ENCODE data around the gene TYW1B.
"Not testable (repeated sequence)": the region's sequence is repeated elsewhere in the genome, so short reads cannot be mapped to it uniquely, and the experiment has no call there.

GRCh38 chr7:72625721-72626423, 202.1 kb downstream of the TYW1B start:
- not testable (repeated sequence) for TF ChIP-seq CTCF (IDR thresholded peaks at IDR 0.05); ZFX (IDR thresholded peaks at IDR 0.05; ENCODE audit: borderline replicate concordance)

Measured in 22Rv1 (cell line).